HG02763 (cell line): ENCODE measurements around the gene GRIK2.

Experiments used
- ATAC-seq: cut with Tn5 transposase; IDR thresholded peaks from one replicate; pipeline ENCODE4 v1.9.1; 2021; ENCODE audit warnings: mild to moderate bottlenecking, moderate library complexity; ENCODE audit not compliant: unreplicated experiment

The GRIK2 gene

DNA sequence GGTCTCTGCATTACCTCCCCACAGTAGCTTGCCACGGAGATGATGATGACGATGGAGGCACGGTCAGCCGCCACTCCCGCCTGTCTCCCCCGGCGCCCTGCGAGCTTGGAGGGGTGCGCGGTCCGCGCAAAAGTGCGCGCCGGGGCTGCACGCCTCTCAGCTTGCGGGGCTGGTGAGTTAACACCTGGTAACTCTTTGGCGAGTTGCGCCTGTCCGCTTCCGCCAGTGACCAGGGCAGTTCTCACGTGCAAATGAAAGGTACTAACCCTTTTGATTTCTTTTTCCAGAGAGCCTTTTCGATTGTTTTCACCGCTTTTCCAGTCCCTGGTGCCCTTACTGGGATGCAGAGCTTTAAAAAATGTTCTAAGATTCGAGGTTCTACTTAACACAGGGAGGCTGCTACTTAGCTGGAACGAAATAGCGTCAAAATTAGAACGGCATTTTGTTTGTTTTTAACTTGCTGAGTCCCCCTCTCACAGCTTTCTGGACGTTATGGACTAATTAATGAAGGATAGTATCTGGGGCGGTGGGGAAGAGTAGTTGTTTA, 6.2 kb downstream of the GRIK2 start:
- no peak for ATAC-seq

DNA sequence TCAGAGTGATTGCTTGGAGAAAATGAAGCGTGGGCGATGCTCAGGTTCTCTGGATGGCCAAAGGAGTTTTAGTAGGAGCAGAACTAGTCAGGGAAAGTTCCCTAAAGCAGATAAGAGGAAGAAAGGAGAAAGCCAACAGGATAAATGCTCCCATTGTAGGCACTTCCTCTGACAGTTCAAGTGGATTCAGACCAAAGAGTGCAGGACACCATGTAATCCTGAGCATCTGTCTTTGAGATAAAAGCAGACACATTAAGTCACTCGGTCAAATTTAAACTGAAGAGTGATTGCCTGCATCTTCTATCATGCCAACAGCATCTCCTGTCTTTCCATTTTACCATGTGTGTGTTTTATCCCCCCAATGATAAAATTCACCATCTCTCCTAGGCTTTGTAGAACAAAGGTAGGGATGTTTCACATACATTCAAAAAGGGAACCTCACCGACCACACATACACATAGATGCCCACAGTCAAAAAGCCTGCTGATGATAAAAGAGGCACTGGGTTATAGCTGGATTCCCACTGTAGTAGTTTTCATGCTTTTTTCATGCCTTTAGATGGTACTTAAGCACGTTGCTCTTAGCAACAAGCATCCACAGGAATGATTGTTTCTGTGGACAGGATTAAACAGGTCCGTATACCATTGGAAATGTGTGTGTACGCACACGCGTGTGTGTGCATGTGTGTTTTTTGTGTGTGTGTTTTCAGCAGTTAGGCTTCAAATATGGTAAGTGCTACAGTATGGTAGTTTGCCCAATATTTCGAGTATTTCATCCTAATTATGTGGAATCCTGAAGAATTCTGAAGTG, 7.0 kb downstream of the GRIK2 start:
- no peak for ATAC-seq

DNA sequence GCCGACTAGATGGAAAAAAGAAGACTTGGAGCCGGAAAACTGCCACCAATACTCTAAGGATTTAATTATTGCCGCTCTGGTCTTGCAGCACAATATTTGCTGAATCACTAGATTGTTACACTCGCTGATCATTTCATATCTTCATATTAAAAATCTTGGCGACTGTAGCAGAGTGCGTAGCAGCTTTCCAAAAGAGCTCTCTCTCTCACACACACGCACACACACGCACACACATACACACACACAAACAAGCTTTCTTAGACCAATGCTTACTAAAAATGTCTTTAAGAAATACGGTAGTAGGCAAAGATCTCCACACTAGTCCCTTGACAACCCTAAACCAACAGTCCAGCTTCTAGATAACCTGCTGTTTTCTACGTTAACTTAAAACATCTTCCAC, 7.7 kb downstream of the GRIK2 start:
- no peak for ATAC-seq

DNA sequence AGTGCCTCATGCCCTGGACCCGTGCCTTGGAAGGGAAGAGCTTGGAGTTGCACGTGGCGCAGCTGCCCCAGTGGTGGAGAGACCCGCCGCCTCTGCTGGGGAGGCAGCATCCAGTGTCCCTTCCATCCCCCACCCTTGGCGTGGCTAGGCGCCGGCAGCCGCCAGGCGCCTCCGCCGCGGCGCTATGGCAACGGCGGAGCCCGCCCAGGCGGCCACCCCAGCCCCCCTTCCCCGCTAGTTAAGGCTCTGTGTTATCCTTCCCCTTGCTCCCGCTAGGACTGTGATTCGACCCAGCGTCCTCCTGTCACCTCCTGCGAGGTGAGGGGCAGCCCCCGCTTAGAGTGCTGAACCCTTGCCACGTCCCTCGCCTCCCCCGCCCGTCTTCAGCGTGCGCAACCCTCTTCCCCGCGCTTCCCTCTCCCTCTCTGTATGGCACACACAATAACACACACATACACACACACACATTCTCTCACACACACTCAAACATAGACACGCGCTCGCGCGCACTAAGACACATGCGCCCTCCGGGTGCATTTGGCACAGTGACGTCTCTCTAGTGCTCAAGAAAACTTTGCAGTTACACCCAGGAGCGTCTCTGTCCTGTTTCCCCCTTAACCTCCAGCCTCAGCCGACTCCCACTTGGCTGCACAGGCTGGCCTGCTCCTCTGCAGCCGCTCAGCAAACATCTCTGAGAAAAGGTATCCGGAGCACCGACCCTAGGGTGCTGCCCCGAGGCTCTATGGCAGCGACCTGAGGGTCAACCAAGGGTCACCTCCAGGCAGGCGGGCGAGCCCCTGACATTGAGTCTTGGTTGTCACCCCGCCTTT, 8.5 kb downstream of the GRIK2 start:
- ATAC-seq: no peak

DNA sequence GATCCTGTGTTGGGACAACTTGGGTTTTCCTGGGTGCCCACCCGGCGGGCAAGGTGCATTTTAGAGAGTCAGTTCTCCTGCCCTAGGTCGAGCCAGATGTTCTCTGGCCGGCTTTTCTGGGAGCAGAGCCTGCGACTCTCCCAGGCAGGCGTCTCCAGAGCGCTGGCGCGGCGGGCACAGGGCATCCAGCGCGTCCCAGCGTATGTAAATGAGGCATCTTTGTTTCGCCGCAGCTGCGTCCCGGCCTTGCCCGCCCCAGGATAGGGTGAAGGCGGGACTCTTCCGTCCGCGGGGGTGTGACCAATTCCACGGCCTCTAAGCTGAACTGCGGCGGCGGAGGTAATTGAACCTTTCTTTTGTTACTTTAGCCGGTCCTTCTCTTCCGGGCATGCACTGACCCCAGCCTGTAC, 9.1 kb downstream of the GRIK2 start:
- no peak for ATAC-seq

DNA sequence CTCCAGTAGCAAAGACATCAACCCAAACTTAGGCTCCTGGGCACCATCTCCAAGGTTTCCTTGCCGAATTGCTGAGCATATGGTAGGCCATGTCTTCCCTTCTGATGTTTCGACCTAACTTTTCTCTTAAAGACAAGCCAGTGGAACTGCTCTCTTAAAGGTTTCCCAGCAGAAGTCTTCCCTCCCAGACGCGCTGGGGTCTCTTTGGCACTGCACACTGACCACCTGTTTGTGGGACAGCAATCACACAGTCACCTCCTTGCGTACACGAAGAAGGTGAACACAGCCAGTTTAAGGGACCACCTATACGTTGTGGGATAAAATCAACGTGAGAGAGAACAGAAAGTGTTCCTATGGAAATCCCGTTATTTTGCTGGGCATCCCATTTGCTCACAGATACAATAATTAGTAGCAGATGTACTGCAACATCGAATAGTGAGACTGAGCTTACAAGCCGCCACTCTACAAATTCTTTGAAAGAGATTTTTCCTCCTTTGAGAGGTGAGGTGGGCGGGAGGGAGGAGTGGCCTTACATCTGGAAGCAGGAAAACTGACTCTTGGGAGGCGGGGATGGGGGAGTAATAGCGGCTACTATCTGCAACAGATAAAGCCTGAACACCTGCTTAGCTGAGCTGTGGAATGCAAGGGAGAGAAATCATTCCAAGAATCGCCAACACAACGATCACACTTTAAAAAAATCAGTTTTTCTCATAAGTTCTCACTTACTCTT, 9.9 kb downstream of the GRIK2 start:
- no peak for ATAC-seq

DNA sequence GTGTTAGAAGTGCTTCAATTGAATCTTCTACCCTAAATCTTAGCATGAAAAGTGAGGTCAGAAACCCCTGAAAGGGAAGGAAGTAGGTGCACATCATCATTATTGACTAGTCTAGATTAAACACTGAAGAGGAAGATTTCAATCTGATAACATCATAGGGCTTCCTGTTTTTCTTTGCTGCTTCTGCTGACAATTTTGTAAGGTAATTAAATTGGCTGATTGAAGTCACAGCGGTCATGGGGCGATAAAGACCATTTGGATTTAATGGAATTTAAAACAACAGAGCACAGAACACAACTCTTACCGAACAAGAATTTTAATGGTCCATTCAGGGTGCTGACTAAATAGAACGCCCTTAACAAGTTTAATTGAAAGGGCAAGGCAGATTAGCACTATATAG, 11.3 kb downstream of the GRIK2 start:
- no peak for ATAC-seq

DNA sequence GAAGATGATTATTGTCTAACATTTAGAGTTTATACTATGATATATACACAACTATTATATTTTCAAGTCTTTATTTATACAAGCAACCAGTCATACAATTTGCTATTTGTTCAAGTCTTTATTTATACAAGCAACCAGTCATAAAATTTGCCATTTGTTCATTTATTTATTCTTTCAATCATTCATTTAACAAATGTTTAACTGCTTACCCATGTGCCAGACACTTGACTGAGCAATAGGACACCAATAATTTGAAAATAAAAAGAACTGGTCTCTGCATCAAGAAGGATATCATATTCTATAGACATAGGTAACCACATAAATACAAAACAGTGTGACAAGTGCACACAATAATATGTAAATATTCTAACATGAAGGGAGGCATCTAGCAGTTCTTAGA, 20.3 kb downstream of the GRIK2 start:
- ATAC-seq: no peak

DNA sequence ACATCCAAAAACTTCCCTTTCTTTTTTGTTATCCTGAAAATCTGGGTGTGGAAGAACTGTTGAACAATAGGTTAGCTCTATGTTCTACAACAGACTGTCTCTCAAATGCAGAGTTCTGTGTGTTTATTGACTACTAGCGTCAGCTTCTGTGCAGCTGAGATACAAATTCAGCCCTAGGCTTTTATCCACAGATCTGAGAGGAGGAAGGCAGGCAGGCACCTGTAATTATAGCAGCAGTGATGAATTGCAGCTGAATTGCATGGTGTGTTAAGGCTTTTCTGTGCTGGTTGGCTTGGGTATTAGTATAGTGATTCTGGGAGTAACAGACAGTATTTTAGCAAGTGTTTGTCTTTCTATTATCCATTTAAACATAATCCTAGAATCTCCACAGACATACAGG, 24.4 kb downstream of the GRIK2 start:
- ATAC-seq: no peak

DNA sequence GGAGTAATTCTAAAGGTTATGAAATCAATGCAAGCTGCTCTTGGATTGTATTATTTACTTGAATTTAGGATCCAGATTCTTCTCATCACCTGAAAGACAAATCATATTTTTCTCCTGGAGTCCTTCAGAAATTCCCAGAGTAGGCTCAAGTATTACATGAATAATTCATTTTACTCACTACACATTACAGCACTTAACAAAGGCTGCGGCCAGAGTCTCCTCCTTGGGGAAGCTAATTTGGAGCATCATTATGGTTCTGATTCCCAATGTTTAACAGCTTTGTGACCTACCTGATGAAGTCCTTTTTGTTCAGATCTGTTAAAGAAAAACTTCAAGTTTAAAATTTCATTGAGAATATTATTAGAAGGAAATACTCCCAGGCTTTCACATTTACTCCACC, 28.7 kb downstream of the GRIK2 start:
- ATAC-seq: no peak

DNA sequence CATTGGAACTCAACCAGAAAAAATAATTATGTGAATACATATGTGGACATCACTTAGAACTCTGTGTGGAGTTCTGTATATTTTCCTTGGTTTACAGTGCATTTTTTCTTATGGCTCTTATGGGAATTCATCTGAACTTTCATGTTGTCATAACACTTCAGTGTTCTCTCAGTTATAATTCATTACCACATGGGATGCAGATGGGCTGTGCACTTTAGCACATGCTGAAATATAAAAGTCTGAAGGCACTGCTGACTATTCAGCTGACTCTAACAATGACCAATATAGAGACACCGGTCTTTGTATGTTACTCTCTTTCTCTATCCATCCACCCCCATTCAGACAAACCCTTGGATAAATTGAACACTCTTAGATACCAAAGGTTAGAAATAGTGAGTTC, 29.3 kb downstream of the GRIK2 start:
- ATAC-seq: no peak

DNA sequence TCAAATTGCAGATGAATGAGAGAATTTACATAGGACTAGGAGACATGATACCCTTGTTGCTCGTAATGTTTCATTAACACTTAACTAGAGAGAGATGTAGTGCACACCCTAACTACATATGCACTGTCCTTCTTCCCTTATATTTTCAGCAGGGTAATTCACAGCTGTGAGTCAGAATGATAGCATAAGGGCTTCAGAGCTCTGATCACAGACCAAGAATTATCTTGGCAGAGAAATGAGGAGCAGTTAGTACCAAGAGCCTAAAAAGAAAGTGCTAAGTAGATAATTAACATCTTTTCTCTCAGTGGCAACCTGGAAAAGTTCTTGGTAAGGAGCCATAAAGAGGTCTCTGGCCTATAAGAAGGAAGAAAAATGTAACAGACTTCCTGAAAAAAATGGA, 35.8 kb downstream of the GRIK2 start:
- no peak for ATAC-seq

DNA sequence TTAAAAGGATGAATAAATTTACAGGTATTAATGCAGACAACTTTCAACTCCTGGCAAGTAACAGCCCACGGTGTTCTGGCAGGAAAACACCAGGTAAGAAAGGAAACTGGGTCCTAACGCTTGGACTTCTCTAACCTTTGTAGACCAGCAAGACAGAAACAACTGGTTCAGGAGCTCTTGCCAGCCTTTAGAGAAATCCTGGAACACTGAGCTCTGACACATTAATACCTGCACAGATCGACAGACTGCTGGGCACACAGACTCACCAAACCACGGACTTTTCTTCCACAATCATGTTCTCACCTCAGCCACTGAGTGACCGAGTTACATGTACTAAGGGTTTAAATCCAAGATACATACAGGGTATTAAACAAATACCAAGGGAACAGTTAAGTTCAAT, 36.3 kb downstream of the GRIK2 start:
- no peak for ATAC-seq

DNA sequence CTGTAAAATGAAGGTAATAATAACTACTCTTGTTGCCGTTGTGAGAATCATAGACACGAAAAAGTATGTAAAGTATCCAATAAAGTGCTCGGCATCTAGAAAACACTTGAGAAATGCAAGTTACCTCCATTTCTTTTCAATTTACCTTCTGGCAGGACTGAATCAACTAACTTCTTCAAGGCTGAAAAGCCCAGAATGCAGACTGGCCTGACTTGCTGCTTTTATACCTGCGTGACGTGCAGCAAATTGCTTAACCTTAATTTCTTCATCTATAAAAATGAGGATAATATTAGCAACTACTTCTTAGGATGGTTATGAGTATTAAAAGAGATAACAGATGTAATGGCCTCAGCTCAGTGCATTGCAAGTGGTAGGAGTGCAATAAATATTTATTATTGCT, 39.6 kb downstream of the GRIK2 start:
- ATAC-seq: no peak

DNA sequence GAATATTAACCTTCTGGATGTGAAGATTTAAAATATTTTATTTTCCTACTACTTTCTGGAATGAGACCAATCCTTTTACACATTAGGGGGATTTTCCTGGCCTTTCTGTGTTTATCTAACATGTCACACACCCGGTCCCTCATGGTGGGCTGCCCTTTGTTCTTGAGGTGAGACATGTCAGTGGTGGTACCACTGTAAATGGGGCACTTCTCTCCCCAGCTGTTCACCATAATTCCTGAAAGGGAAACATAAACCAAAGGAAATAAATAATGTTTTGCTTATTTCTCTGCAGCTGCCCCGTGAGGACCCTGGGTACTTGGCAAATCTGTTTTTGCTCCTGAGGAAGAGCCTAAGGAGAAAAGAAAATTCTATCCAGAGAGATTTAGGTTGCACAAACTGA, 41.1 kb downstream of the GRIK2 start:
- no peak for ATAC-seq

DNA sequence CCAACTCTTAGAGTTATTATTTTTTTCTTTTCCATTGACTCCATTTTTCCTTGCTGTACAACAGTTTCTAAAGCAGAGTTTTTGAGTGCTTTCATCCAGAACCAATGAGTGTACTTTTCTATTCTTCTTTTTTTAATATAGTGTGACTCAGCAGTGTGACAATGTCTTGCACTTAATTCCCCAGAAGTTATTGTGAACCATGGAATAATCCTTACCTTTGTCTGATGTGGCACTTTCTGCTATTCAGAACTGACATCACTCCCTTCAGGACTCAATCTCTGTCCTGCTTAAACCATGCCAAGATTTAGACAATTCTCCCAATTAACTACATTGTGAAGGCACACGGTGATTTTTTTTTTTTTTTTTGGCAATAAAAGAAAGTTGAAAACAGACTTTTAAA, 41.5 kb downstream of the GRIK2 start:
- no peak for ATAC-seq

DNA sequence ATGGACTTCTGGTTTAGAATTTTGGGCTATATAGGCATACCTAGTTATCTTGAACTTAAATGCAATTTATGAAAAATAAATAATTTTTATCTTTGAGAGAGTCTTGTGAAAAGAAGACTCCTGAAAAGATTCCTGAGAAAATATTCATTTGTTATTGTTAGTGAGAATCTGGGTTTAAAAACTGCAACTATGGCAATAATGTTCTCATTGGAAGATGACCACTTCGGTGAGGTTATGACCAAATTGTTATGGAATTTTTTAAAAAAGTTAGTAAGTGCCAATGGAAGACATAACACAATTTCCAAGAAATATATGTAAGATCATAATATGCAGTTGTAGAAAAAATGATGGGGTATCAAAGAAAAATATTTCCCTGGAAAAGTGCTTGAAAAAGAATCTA, 46.3 kb downstream of the GRIK2 start:
- no peak for ATAC-seq

DNA sequence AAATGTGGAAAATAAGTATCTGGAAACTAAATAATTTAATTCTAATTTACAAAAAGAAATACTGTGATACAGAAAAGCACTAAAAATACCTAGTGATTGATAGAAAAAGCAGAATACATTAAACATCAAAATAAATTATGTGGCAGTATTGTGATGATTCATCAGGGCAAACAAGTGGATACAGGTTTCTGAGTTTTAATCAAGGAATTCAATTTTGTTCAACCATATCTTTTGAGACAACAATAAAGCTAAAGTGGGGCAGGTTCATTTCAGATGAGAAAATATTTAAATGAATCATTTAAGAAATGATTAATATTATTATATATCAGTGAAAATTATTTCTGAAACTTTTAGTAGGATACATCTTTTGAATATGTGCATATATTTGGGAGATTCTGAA, 49.8 kb downstream of the GRIK2 start:
- ATAC-seq: no peak

DNA sequence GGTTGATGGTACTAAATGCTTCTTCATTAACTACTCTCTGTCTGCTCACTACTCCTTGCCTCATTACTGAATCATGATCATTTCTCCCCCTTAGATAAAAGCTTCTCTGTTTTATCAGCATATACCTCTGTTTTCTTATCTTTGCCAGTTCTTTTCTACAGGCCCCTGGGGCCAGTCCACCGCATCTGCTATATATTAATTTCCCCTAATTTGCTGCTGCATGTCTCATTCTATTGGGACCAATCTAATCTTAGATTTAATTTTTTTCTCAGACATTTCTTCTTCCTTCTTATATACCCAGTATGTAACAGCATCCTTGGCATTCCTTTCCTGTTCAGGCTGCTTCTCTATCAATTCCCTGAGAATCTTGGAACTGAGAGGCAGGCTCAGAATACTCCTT, 51.2 kb downstream of the GRIK2 start:
- no peak for ATAC-seq

DNA sequence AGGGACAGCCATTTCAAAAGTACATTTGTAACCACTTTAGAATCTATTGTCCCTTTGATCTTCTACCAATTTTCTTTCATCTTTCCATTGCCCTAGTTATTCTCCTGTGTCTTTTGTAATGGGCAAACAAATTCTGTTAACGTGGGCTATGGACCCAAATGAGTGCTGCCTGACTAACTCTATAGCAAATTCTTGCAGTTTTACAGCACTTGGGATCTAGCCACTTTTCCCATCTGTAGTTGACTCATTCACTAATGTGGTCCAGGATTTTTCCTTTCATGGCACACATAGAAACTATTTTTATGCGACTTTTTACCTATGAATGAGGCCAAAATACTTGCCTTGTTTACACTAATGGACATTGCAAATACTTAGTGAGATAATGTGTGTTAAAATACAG, 52.0 kb downstream of the GRIK2 start:
- ATAC-seq: no peak

DNA sequence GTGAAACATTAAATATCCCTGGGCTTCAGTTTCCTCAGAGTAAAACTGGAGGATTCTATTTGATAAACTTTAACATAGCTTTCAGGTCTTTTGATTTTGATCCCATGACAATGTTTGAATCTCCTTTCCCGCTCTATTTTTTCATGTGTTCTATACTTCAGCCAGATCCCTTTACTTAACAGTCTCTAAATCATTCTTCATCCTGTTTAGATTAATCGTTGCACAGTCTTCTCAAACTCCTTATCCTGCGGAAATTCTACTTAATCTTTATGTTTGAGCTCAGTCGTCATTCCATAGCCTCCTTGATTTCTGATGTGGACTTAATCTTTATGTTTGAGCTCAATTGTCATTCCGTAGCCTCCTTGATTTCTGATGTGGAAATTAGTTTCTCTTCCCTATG, 57.4 kb downstream of the GRIK2 start:
- ATAC-seq: no peak
